Lower leg skin (tissue), 3 donors: ENCODE measurements around the gene GPR158.

Experiments
- POLR2A ChIP-seq, 2 donors: fragments of 450-650 bp; IDR thresholded peaks; one replicate each; pipeline ENCODE4 v1.6.1; 2016 to 2017; ENCODE audit warnings: antibody characterized with exemption in 2 of 2, mild to moderate bottlenecking in 1 of 2, moderate library complexity in 1 of 2
- TF ChIP-seq, protein P1 (sequence below), 3 donors: fragments of 450-650 bp; IDR thresholded peaks; one replicate each; pipeline ENCODE4 v1.5.1; 2016; ENCODE audit warnings: antibody characterized with exemption in 3 of 3, mild to moderate bottlenecking in 3 of 3, moderate library complexity in 2 of 3

DNA sequence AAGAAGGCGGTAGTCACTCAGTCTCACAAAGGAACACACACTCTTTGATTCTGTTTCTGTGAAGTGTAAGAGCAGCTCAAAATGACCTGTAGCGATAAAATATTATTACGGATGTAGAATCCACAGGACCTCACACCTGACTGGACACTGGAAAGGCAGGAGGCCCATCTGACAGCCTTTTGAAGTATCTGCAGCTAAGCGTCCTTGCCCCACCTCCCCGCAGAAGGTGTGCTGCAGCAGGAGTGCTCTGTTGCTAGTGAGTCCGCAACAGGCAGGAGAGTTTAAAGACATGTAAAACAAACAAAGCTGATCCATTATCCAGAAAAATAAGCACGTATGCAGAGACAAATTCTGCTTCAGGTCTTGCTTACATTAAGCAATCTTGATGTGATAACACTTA is 355.5 kb downstream of the GPR158 start:
- TF ChIP-seq POLR2A (IDR thresholded peaks at IDR 0.05) = no peak
- TF ChIP-seq, protein P1, sequence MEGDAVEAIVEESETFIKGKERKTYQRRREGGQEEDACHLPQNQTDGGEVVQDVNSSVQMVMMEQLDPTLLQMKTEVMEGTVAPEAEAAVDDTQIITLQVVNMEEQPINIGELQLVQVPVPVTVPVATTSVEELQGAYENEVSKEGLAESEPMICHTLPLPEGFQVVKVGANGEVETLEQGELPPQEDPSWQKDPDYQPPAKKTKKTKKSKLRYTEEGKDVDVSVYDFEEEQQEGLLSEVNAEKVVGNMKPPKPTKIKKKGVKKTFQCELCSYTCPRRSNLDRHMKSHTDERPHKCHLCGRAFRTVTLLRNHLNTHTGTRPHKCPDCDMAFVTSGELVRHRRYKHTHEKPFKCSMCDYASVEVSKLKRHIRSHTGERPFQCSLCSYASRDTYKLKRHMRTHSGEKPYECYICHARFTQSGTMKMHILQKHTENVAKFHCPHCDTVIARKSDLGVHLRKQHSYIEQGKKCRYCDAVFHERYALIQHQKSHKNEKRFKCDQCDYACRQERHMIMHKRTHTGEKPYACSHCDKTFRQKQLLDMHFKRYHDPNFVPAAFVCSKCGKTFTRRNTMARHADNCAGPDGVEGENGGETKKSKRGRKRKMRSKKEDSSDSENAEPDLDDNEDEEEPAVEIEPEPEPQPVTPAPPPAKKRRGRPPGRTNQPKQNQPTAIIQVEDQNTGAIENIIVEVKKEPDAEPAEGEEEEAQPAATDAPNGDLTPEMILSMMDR (IDR thresholded peaks at IDR 0.05) = no peak
